GM12875 (cell line): ENCODE results near the gene FLRT2.

ENCODE experiments used
- H3K4me3 ChIP-seq: one replicate; pipeline ENCODE4 v1.5.1; 2011; ENCODE audit warnings: low read depth, low read length, control low read depth
- CTCF ChIP-seq: IDR thresholded peaks from 2 replicates; pipeline ENCODE4 v1.5.1; 2011; ENCODE audit warnings: low read depth, mild to moderate bottlenecking, control low read depth, inconsistent platforms, low read length, moderate library complexity, borderline replicate concordance; ENCODE audit not compliant: insufficient read depth

FLRT2 gene

DNA sequence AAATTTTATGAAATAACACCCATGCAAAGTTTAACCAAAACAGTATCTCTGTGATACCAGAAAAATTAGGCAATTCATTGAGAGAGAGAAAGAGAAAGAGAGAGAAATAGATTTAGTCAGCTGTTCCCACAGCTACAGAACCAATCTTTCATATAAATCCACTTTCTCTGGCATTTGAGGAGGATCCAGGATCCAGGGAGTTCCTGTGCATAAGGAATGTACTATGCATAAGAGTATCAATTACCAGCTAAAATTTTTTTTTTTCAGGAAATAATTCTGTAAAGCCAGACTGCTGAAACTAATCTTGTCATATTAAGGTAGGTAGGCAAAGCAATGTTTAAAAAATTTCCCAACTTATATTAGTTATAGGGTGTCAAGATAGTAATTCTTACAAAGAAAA, 133.7 kb downstream of the FLRT2 start:
- no peak for TF ChIP-seq CTCF
- no peak overlapping the region for H3K4me3 ChIP-seq

- no peak for TF ChIP-seq CTCF
Measured at GRCh38 chr14:85675957-85676356, 146.0 kb downstream of the FLRT2 start.

GRCh38 chr14:85686908-85687307, 157.0 kb downstream of the FLRT2 start:
- H3K4me3 ChIP-seq, result no peak overlapping the region
- no peak for TF ChIP-seq CTCF

More at GRCh38 chr14:85675957-85676356, 146.0 kb downstream of the FLRT2 start:
- no peak overlapping the region for H3K4me3 ChIP-seq

- no peak overlapping the region for H3K4me3 ChIP-seq
- TF ChIP-seq CTCF, result no peak
Measured at GRCh38 chr14:85687456-85687855, 157.5 kb downstream of the FLRT2 start.

DNA sequence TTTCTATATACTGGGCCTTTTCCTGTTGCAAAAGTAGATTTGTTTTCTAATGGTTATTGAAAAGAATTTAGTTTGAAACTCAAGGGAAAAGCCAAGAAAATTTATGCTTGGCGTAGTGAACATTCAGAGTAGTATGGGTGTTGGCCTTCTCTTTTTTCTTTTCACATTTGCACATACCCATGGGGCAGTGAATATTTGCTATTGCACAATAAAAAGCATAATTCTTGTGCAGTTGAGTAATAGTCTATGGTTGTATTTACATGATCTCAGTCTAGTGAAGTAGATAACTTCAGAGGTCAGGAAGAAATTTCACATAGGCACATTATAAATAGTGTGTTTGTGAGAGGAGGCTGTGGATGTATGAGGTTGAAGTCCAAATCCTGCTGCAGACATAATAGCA, 158.1 kb downstream of the FLRT2 start:
- no peak overlapping the region for H3K4me3 ChIP-seq
- no peak for TF ChIP-seq CTCF

GRCh38 chr14:85695300-85695699, 165.4 kb downstream of the FLRT2 start:
- no peak overlapping the region for H3K4me3 ChIP-seq
- no peak for TF ChIP-seq CTCF

DNA sequence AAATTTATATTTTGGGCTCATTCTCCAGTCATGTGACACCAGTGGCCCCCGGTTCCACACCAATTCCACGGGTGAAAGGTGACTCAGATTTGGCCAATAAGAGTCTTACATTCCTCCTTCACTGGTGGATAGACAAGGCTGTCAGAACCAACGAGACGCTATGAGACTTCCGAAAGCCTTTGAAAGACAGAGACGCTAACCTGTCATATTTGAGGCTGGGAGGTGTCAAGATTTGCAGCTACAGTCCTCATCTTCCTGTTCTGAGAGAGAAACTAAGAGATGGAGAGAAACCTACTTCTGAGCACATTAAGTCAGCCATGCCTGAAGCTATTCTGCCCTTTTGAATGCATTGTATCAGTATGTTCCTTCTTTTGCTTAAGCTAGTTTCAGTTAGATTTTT, 171.2 kb downstream of the FLRT2 start:
- TF ChIP-seq CTCF, result no peak
- H3K4me3 ChIP-seq, result no peak overlapping the region
